KOPT-K1 (cell line): ENCODE measurements around the gene HDAC4.

ENCODE experiments used
- H3K27ac ChIP-seq: fragments of 200-600 bp; sonication (generic); 2 replicates; pipeline ENCODE4 v1.5.1; 2016; ENCODE audit warnings: antibody characterized with exemption, mild to moderate bottlenecking, low read depth, low read length; ENCODE audit not compliant: poor library complexity, severe bottlenecking
- H3K36me3 ChIP-seq: fragments of 200-600 bp; sonication (generic); 2 replicates; pipeline ENCODE4 v1.5.1; 2017; ENCODE audit warnings: antibody characterized with exemption, mild to moderate bottlenecking, low read length, moderate library complexity; ENCODE audit not compliant: insufficient read depth
- H3K9me3 ChIP-seq: fragments of 200-600 bp; sonication (generic); 2 replicates; pipeline ENCODE4 v1.5.1; 2017; ENCODE audit warnings: antibody characterized with exemption, low read length, mild to moderate bottlenecking; ENCODE audit not compliant: insufficient read depth, poor library complexity, severe bottlenecking

Gene HDAC4

GRCh38 chr2:239059854-239060253, 341.0 kb downstream of the HDAC4 start:
- H3K36me3 ChIP-seq: peaks cover 95% of the 10 kb centered on the region
- no peaks in the 10 kb centered on the region for H3K9me3 ChIP-seq
- H3K27ac ChIP-seq: no peak overlapping the region

- peaks cover 95% of the 10 kb centered on the region for H3K36me3 ChIP-seq
- H3K27ac ChIP-seq: no peak overlapping the region
- H3K9me3 ChIP-seq: no peaks in the 10 kb centered on the region
Measured at GRCh38 chr2:239058766-239059165, 342.1 kb downstream of the HDAC4 start.

DNA sequence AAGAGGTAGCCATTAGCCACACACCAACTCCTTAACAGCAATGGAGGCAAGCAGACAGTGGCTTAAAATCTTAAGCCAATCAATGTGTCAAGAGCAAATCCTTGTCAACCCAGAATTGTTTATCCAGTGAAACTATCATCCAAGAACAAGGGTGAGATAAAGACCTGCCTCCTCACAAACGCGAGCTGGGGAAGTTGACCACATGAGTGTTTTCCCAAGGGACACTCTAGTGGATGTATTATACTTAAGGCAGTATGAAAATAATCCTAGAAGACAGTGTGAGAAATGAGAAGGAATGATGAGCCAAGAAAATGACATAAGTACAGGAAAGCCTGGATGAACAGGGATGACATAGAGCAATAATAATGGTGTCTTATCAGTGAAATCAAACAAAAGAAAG, 343.3 kb downstream of the HDAC4 start:
- H3K27ac ChIP-seq: no peak overlapping the region
- H3K36me3 ChIP-seq: peaks cover 97% of the 10 kb centered on the region
- no peaks in the 10 kb centered on the region for H3K9me3 ChIP-seq

DNA sequence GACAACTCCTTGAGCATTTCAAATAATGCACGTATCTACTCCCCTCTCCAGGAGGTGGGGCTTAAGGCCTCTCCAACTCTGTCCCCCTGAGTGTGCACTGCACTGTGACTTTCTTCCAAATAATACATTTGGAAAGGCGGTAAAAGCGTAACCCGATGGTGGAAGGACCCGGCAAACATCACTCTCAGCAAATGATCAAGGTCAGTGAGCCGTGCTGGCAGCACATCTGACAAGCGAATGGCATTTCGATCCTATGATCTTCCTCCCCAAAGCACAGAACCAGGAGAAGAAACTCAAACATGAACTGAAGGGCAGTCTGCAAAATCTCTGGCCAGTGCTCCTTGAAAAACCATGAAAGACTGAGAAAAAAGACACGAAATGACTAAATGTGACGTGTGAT, 344.2 kb downstream of the HDAC4 start:
- Histone ChIP-seq H3K36me3 (peaks cover 96% of the 10 kb centered on the region), H3K9me3 (no peaks in the 10 kb centered on the region), H3K27ac (no peak overlapping the region)

DNA sequence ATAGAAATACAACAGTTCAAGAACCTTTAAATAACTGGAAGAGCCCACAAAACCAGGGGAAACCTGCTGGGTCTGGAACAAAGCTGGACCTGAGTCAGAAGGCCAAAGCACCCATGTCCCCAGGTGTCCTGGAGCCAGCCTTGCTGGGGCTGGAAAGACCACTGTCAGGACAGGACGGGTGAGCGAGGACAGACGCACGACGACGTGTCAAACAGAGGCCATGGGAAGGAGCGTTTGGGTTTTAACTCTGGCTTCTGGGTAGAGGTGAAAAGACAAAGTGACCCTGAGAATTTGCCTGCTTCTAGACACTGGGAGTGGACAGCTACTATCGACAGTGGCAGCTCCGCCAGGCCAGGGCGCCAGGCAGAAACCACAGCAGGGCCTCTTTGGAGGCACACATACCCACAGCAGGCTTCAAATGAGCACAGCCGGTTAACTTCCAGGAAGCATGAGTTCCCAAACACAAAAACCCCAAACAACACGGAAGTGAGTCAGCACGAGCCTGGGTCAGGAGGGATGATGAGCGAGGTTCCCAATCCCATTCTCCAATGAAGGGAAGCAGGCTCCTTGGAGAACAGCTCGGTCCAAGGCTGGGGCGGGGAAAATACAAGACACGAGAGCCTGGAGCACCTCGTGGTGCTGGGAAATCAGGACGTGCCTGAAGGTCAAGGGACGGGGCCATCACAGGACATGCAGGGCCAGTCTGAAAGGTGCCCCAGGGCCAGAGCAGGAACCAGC, 344.9 kb downstream of the HDAC4 start:
- Histone ChIP-seq H3K36me3 (peaks cover 93% of the 10 kb centered on the region), H3K27ac (no peak overlapping the region), H3K9me3 (no peaks in the 10 kb centered on the region)

DNA sequence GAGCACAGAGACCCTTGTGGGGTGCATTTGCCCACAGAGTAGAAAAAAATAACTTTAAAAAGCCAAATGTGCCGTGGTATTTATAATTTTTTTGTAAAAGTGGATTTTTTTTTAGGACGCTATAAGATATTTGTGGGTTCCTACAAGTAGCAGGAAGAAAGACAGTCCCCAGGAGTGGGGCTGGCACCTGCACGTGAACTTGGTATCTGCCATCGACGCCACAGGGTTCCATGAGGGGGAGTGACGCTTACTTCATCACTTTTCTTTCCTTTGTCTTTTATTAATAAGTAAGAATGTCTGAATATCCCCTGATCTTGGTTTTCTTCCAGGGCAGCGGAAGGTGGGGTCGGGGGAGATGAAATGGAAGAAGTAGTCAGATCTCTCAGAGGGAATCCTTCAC, 345.9 kb downstream of the HDAC4 start:
- H3K9me3 ChIP-seq: no peaks in the 10 kb centered on the region
- peaks cover 93% of the 10 kb centered on the region for H3K36me3 ChIP-seq
- no peak overlapping the region for H3K27ac ChIP-seq

- Histone ChIP-seq H3K27ac (no peak overlapping the region), H3K36me3 (peaks cover 85% of the 10 kb centered on the region), H3K9me3 (no peaks in the 10 kb centered on the region)
Measured at GRCh38 chr2:239053801-239054503, 346.9 kb downstream of the HDAC4 start.

DNA sequence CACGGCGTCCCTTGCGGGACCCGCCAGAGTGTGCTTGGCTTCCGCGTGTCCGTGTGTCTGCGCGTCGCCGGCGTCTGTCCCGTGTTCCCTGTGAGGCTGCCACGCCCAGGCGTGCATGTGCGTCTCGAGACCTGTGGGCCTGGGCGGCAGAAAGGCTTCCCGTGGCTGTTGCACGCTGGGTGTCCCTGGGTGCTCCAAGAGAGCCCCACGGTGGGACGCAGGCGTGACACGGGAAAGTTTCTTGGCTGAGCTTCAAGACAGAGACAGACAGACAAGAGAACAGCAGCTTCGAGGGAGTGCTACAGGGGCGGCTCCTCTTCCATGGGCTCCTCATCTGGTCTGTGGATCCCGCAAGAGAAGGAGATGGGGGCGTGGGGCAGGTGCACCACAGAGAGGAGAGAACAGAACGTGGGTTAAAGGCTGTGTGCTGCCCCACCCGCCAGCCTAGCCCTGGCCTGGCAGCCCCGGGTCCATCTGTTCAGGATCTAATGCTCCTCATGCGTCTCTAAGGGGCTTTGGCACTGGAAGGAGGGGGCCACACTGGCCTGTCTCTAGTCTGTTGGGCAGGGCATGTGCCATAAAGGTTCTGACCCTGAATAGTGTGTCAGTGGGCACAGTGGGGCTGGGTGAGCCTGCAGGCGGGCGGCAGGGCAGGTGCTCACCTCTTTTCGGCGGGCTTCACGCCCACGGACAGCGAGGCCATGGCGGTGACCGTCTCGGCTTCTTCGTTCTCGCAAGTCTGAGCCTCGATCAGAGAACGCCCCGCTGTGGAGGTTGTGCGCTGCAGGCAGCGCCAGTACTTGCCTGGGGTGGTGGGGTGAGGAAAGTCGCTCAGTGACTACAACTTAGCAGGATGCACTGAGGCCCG, 347.8 kb downstream of the HDAC4 start:
- Histone ChIP-seq H3K36me3 (peaks cover 82% of the 10 kb centered on the region), H3K27ac (no peak overlapping the region), H3K9me3 (no peaks in the 10 kb centered on the region)

DNA sequence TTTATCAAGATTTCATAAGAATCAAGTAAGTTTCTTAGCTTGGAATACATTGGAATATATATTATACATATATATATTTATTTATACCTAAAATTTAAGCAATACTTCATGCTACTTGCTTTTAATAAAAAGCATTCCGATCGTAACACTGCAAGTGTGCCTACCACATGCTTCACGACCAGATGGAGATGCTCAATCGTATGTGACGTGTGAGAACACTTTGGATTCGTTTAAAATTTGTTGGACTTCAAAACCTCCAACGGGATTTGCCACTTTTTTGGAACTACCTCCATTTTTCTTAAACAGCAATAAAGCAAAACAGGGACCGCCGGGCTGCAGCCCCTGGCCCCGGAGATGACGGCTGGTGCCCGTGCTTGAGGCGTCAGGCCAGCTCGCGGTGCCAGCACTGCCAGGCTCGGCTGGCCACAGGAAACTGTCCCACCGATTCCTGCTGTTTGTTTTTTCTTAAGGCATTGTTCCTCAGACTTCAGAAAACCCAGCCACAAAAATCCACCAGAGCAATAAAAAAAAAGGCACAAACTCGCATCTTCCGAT, 348.9 kb downstream of the HDAC4 start:
- Histone ChIP-seq H3K36me3 (peaks cover 77% of the 10 kb centered on the region), H3K9me3 (no peaks in the 10 kb centered on the region), H3K27ac (no peak overlapping the region)

DNA sequence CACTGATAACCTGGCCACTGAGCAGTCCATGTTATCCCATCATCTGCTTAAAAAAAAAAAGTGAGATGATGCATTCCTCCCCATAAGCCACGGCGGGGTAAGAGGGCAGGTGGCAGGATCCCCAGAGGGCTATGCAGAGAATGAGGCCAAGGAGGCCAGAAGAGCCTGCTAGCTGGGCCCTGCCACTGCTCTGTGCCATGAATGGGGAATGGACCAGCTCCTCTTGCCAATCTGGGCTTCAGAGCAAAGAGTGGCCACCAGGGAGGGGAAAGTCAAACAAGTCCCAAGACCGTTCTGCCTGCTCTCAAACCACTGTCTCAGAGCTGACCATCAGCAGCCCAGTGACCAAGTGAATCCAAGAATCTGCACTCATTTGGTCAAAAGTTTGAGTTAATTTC, 350.6 kb downstream of the HDAC4 start:
- Histone ChIP-seq H3K36me3 (peaks cover 62% of the 10 kb centered on the region), H3K9me3 (no peaks in the 10 kb centered on the region), H3K27ac (no peak overlapping the region)

- no peaks in the 10 kb centered on the region for H3K9me3 ChIP-seq
- peaks cover 55% of the 10 kb centered on the region for H3K36me3 ChIP-seq
- H3K27ac ChIP-seq: no peak overlapping the region
Measured at GRCh38 chr2:239049421-239050251, 351.2 kb downstream of the HDAC4 start.

- Histone ChIP-seq H3K36me3 (peaks cover 46% of the 10 kb centered on the region), H3K27ac (no peak overlapping the region), H3K9me3 (no peaks in the 10 kb centered on the region)
Measured at GRCh38 chr2:239048736-239049135, 352.1 kb downstream of the HDAC4 start.

DNA sequence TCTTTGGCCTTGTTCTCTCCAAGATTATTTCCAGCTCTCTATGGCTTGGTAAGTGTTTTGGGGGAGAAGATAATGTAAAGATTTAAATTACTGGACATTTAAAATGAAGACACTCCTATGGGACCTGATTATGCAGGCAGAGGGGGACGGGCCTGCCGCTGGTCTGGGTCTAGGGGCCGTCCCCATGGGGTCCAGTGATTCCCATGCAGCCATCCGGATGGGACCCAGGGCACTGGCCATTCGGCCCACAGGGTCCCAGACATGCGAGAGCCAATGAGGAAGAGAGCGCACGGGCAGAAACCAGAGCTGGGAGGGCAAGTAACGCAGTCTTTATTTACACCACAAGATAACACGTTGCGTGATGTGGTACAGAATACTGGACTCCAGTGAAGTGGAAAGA, 353.0 kb downstream of the HDAC4 start:
- Histone ChIP-seq H3K36me3 (peaks cover 38% of the 10 kb centered on the region), H3K9me3 (no peaks in the 10 kb centered on the region), H3K27ac (no peak overlapping the region)

DNA sequence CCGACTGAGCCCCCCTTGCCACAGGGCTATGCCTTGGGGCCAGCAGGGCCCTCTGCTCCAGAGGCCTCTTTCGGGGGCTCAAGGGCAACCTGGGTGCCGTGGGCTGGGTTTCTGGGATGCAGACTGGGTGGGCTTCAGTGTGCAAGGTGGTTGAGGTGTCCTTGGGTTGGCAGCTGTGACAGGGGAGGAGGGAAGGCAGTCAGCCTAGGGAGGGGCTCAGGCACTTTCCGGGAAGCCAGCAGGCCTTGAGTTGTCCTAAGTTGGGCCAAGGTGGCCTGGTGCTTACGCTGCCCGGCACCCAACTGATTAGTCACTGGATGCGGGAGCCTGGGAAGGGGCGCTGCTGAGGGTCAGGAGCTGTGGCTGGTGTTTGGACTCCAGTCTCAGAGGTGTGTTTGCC, 353.4 kb downstream of the HDAC4 start:
- H3K27ac ChIP-seq: no peak overlapping the region
- H3K9me3 ChIP-seq: no peaks in the 10 kb centered on the region
- H3K36me3 ChIP-seq: peaks cover 33% of the 10 kb centered on the region
